NCI-H1436 treated with DMSO at 0.1 percent for 48 hours (cell line): ENCODE data around the gene NRP1.

Experiments used
- DNase-seq: peaks from one replicate; lab custom pipeline; 2025; lab: John Stamatoyannopoulos, UW

The NRP1 gene

DNA sequence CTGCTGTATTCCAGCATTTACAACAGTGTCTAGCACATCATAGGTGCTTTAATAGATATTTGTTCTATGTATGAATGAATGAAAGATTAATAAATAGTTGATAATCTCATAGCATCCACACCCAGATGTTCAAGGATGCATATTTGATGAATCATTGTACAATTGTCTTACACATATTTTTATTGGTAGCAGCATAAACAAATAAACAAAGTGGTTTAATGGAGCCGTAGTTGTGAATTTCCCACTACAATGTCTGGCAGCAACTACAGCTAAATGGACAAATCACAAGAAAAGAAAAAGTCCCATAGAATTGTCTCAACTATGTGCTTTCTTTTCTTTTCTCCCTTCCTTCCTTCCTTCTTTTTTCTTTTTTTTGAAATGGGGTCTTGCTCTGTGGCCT, 150.8 kb downstream of the NRP1 start:
- DNase-seq = no peak

DNA sequence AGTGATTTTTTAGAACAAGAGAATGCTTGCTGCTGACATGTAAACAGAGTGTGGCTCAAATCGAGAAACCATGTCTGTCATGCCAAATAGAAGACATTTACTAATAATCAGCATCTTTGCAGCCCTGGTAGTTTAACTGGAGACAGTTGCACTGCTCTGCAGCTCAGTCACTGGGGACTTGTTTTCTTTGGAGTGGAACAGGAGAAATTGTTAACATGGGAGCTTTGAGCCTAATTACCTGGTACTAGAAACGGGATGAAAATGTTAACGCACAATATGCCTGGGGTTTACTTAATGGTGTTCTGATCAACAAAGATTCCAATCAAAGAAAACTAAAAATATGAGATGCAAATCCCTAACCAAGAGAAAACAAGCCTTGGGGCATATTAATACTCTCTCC, 153.5 kb downstream of the NRP1 start:
- no peak for DNase-seq

DNA sequence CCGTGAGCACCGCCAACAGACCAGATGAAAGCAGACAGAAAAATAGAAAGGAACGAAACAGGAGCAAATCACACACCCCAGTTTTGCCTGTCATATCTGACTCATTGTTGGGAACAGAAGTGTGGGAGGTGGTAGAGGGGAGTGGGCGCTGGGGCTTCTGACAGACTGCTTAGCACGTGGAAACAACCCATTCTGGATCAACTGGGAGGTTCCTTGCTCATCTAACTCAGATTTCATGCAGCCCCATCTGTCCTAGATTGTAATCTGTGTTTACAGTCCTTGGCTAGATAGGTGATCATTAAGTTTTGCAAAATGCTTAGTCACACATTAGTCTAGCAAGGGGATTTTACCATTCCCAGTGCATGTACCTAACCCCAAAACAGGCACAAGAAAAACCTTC, 154.1 kb downstream of the NRP1 start:
- DNase-seq = no peak

DNA sequence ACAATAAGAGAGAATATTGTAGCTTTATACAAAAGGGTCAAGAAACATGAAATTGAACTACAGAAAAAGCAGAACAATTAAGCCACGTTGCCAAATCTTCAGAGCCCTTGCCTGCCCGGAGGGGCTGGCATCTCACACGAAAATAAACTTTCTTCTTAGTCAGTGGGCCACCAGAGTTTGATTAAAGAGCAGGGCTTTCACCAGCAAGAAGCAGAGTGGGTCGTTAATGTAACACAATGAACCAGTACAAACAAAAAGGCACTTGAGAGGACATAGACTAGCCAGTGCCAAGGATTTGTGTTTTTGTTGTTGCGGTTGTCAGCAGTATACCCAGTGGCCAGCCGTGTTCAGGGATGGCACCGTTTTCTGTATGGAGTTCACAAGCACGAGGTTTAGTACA, 155.4 kb downstream of the NRP1 start:
- DNase-seq = no peak

DNA sequence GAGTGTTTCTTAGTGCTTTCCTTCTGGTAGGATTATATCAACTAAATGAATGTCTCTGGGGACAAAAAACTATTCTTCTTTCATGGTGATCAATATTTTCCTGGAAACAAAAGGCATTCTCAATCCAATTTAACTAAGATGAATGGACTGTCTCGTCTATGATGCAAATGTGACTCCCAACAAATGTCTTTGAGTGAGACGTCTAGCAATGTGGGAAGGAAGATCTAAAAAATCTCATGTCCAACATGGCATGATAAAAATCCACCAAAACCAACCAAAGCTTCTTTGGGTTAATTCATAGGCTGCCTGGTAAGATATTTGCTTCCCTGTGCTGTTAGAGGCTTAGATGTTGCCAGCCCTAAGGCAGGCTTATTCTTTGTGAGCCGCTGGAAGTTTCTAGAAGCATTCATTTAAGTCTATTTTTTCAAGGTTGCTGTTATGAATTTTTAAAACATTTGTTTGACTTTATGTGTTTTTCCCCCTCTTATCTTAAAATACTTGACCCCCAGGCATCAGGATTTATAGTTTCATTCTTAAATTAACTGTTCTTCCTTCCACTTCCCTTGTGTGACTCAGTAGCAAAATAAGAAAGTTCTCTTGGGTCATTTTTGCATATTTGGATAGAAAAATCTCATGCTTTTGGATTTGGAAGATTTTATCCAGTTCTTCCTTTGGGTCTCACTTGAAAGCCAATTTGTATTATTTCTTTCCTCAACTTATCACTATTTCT, 156.3 kb downstream of the NRP1 start:
- no peak for DNase-seq

DNA sequence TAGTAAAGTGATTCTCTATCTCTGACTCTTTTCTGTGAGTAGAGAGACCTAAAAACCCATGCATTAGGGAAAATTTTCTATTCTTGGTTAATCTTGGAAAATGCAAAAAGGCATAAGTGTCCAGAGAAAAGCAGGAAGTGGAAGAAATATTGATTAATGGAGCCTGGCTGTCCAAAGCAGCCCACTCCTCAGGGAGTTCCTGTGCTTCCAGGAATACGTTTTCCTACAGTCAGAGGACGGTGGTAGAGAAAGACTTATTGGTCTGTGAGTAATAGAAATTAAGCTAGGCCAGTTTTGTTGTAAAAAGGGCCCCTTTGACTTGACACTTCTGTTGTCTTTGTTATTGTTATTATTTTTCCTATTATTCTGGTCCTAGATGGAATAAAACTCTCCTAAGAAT, 157.8 kb downstream of the NRP1 start:
- no peak for DNase-seq

DNA sequence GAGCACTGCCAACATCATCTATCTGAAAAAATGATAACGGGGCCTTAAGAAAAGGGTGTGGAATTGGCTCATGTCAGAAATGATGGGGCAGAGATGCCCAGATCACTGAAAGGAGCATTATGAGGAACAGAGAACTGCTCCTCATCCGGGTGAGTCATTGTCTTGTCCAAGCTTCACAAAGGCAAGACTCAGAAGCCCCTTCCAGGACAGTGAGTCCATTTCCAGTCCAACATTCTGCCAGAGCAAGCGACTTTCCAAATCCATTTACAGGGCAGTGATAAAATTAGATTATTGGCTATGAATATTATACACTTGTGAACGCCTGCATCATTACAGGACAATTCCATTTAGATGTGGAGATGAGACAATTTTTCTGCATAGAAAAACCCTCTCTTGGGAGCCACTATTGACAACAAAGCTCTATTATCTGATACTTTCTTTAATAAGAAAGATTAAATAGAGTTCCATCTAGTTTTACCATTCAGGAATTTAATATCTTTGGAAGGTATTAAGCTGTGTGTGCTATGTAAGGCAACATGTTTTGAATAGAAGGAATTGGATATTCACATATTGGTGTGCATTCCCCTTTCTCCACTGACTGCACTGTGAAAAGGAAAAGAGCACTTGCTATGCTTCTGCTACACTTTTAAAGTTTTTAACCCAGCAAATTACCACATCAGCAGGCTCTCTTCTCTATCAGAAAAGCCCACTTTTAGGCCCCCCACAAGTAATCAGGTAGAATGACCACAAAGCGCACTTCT, 159.6 kb downstream of the NRP1 start:
- no peak for DNase-seq

DNA sequence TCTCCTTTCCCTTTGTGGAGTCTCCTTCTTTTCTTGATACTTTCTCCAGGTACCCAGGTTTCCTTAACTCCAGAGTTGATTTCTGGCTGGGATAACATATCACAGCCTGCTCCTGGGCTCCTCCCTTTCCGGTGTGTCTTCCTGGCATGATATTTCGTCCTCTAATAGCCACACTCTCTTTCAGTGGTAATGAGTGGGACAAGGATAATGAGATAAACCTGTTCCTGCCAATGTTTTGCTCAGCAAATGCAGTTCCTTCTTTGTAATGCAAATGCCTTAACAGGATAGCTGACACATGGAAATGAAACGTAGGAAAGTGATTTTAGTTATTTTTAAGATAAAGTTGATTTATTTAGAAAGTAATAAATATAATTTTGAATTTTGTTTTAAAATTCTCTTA, 168.6 kb downstream of the NRP1 start:
- no peak for DNase-seq

DNA sequence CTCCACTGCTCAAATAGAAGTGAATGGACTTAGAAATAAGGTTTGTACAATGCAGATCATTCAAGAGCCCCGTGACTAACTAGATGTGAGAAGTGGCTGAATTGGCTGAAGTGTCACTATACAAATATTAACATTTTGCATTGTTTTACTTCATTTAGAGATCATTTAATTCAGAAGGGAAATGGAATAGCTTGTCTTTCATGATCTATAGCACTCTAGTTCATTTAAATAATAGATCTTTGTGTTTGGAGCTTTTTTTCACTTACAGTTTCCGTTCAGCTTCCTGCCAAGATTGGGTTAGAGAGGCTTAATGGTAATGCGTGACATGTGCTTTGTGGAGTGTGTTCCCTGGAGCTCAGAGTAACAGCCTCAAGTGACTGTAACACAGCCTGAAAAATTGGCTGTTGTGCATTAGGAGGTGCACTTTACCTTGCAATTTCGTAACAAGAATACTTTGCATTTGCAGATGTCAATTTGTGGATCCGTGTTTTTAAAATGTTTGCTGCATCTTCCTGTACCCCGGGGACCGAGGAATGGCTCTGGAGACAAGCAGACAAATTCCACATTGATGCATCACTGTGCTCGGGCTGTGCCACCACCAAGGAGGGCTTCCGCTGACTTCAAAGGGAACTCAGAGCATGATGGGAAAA, 170.3 kb downstream of the NRP1 start:
- DNase-seq = peak; percentile 96

DNA sequence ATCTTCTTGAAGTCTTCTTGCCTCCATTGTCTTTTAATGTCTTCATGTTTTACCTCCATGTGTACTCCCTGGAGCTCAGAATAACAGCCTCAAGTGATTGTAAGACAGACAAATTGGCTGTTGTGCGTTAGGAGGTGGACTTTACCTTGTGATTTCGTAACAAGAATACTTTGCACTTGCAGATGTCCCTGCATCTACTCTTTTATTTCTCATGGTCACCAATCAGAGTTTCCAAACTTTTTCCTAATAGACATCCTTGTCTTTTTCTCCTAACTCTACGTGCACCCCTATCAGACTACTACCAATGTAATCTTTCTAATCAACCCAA, 172.3 kb downstream of the NRP1 start:
- no peak for DNase-seq

DNA sequence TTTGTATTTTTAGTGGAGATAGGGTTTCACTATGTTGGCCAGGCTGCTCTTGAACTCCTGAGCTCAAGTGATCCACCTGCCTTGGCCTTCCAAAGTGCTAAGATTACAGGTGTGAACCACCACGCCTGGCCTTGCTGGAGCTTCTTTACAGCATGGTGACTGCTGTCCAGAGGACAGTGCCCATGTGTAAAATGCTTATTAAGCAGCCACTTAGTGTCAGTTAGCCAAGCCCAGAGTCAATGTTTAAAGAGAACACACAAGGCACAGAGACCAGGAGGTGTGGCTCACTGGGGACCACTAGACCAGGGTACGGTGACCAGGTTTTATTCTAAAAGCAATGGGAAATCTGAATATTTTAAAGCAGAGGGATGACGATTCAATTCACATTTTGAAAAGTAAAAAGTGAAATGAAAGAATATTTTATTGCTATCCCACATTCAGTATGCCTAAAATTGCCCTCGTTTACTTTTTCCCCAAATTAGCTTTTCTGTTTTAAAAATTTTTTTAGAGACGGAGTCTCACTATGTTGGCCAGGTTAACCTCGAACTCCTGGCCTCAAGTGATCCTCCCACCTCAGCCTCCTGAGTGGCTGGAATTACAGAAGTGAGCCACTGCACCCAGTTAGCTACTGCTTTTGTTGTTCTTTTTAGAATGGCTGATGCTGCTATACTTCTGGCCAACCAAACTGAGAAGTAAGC, 172.8 kb downstream of the NRP1 start:
- DNase-seq = no peak

DNA sequence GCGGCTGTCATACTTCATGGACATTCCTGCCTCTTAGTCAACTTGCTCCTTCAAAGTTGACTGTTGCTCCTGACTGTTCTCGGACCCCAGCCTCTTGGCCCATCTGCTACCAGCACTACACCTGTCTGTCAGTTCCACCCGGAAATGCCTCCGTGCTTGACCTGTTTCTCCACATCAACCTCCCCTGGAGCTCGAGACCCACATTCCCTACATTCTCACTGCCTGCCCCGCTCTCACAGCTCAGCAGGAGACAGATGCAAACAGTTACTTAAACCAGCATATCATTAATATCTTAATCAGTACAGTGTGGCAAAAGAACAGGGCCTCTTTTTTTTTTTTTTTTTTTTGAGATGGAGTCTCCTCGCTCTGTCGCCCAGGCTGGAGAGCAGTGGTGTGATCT, 174.3 kb downstream of the NRP1 start:
- DNase-seq = no peak

DNA sequence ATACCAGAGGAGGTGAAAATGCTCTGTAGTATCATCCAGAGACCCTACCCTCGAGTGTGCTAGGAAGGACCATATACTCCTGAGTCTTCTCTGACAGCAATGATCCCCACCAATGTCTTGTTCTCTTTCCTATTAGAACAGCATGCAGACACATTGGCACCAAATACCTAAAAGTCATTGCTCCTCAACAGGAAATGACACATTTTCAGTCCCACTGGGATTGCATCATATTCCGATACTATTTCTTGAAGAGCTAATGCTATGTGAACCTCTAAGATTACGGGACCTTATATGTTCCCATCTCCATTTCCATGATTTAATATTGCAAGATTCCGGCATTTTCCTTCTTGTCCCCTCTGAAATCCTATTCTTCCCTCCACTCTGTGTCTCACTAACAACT, 177.4 kb downstream of the NRP1 start:
- no peak for DNase-seq

DNA sequence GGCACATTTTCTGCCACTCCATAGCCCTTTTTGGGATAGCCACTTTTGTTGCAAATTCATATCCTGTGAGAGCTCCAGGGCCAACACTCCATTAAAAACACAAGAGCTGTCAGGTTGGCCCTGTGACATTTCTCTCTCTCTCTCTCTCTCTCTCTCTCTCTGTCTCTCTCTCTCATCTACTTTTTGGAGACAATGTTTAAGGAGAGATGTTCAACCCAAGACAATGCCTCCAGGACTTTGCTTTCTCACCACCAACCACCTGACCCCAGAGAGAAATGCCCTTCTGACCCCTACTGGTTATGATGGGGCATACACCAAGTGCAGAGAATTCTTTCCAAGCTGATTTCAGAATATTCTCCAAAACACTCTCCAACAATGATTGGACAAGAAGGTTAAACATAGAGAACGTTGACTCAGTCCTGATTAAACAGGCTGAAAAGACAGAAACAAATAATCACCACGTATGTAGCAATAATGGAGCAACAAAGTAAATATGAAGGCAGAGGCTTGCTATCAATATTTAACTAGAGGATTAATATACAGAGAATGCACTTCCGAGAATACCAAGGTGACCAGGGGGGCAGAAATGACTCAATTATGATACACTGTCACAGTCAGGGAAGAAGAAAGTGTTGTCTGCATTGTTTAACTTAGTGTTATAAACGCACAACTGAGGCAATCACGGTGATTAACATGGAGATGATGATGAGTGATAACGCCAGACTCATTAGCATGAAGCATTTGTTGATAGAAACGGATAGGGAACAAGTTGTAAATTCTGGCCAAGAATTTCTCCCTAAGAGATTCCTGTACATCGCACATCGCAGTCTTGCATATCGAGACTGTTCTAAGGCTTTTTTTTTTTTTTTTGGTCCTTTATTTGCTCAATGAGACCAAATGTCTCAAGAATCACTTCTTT, 178.5 kb downstream of the NRP1 start:
- no peak for DNase-seq

DNA sequence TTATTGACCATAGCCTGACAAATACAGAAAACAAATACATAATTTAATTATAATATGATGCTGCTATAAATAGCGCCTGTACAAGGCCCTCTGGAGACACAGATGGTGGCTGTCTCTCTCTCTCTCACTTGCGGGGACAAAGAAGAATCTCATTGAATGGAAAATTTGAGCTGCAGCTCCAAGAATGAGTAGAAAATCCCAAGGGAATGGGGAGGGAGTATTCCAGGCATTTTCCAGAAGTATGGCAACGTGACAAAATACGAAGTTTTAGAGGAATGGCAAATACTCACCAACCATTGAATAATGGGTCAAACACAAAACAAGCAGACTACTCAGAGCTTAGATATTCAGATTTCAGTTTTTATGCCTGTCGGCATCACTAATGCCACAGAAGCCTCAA, 179.9 kb downstream of the NRP1 start:
- no peak for DNase-seq

DNA sequence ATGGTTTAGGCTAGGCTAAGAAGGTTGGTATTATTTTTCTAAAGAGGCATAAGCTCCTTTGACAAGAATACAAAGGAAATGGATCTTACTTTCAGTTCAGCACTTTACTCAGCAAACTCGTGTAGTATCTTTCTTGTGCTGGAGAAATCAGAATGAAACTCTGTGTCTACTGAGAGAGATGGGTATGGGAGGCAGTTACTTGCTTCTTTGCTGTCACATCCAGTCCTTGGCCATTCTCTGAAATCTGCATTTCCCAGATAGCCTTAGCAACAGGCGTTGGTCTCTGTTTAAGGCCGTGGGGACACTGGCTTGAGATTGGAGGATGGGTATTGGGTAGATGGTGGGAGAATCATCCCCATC, 180.5 kb downstream of the NRP1 start:
- DNase-seq = no peak

DNA sequence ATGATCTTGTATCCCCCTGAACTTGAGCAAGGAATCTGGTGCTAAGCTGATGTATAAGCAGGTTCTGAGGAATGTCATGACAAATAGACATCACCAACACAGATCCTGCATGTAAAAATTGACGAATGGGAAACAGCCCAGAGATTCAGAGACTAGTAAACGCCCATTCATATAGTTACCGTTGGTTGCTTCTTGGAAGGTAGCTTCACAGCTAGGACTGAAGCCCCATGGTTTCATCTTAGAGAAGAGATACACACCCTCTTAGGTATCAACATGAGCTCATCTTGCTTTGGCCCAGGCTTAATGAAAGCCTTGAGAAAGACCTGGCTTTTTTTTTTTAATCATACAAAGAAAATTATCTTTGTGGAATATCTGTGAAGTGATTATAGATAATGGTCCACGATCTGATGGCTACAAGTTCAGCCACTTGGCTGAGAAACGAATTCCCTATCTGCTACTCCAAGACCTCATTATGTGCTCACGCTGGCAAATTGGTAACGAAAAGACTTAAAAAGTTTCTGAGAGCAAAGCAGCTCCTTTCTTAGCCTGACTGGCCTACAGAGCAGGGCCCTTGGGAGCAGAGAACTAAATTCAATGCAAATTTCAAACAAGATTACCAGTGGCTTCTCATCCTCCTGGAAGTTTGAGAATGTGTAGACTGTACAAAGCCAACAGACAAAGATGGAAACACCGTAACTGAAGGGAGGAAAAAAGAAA, 181.1 kb downstream of the NRP1 start:
- no peak for DNase-seq

DNA sequence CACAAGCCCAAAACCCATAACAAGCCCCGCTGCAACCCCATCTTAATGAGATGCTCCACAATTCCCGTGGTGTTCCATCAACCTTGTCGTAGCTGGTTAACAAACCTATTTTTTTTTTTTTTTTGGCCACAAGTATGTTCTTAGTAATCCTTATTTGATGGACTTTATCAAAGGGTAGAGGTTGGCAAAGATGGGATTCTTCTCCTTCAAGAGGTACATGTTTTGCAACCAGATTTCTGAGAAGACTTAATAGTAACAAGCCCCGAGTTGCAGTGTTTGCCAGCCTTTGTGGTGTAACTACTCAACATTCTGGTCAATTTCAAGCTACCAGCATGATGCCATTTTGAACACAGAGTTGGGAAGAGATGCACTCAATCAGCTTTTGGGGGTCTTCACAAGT, 181.7 kb downstream of the NRP1 start:
- DNase-seq = no peak

DNA sequence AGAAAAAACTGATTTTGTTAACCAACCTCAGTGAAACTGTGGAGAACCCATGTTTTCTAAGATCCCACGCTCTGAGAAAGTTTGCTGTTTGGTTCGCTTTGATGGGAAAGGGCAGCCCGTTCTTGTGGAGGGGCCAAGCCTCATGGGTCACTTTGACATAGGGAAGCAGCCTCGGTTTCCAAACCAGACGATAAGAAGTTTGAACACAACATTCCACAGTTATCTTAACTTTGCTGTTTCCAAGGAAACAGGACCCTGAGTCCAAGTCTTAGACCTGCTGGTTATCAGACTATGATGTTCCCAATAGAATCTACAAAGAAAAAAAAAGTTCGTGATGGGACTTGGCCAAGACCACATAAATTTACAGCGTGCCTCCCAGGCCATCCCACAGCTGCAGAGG, 182.3 kb downstream of the NRP1 start:
- no peak for DNase-seq

DNA sequence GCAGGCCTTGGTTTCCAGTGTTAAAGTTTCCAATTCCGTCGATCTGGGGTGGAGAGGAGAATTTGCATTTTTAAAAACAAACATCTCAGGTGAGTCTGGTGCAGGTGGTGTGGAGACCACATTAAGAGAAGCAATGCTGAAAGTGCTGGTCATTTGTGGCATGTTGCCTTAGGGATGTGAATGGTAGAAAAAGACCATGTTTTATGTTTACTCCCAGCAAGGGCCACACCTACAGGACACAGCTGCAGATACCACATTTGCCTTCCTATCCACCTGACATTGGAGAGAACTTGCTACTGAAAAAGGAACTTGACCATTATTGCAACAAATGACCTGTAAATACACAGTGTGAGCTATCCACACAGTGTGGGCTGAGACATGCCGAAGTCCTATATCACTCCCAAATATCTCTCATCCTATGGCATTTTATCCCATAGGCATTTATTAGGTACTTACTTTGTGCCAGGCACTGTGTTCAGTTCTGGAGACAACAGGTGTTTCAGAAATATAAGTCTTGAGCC, 183.1 kb downstream of the NRP1 start:
- no peak for DNase-seq

DNA sequence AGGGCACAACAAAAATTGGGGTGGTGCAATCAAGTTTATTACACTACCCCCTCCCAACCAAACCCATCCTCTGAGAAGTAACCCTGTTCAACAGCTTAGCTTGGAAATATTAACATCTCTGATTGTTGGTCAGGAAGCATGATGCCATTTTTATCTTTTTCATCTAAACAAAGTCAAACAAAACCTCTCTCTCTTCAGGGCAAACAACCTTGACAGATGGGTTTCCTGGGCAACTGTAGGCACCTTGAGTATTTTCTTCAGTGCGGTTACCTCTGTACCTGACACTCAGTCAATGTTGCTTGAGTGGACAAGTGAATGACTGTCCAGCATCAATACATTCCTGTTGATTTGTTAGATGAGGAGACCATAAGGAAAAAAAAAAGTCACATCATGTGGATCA, 183.6 kb downstream of the NRP1 start:
- no peak for DNase-seq
